NCI-H2196 (cell line): ENCODE measurements around the gene DPH1.

ENCODE experiments used
- DNase-seq: peaks from one replicate; lab custom pipeline; 2025; ENCODE audit not compliant: unreplicated experiment; lab: John Stamatoyannopoulos, UW

DPH1 gene

DNA sequence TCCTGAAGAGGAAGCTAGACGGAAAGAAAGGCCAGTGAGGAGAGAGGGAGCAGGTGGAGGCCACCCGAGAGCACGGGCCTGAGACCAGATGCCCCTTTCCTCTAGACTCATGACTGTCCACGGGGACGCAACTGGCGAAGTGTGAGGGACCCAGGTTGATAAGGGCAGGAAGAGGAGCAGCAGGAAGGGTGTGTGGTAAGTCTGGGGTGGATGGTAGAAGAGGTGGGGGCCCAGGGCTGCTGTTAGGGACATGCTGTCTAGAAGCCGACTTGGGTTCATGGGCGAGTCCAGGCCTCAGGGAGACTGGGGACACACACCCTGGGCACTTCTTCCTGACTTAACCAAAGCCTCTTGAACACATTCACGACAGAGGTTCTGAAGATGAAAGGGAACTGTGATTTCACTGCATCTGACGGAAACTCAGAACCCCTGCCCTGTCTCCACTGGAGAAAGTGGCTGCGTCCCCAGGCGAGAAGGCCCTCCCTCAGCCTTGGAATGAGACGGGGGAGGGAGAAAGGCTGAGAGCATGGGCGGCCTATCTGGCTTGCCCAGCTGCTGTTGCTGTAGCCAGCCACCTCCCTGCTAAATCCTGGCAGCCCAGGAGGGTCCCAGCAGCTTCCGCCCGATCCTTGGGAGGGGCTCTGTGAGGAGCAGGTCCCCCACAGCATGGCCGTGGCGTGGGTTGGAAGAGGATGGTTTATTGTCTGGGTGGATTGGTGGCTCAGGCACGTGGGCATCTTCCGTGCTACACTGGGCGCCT lies 30.9 kb downstream of the DPH1 start:
- DNase-seq = no peak

DNA sequence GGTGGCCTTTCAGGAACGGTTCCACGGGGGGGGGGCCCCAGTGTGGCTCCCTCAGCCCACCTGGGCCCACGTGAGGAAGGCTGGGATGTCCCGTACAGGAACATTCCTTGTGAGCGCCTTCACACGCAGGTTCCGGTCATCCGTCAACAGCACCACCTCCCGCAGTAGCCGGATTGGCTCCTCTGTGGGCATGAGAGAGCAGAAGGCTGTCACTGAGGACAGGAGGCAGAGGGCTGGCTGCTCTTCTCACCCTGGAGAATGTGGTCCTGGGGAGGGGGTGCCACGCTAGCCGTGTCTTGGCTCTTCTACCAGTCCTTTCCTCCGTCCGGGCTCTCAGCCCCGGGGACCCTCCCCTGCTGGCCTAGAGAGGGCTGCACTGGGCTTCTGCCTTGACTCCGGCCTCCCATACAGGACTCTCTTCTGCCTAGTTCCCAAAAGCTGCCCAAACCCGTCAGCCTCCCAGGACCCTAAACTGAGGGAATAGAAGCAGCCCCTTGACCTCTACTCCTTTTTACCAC lies 31.5 kb downstream of the DPH1 start:
- no peak for DNase-seq

DNA sequence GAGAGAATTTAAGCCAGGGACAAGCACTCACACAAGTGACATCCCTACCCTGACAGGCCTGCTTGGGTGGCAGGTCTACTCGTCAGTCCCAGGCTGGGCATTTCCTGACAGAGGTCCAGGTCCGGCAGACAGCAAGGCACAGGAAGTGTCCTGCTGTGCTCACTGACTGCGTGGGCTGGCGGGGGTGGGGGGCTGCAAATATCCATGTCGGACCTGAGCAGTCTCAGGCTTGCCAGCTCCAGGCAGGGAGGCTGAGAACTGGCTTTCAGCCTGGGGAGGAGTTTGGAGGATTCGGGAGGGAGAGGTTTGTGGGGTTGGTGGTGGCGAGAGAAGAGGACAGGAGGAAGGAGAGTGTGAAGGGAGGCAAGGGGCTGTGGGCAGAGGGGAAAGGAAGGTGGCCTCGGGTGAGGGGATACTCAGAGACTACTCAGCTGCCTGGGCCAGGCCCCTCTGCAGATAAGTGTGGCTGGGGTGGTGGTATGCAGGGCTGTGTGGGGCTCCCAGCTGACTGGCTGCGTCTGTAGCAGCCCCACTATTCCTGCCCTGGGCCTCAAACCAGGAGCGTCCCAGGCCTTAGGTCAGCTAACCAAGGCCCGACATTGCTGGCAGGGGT lies 32.7 kb downstream of the DPH1 start:
- no peak for DNase-seq

DNA sequence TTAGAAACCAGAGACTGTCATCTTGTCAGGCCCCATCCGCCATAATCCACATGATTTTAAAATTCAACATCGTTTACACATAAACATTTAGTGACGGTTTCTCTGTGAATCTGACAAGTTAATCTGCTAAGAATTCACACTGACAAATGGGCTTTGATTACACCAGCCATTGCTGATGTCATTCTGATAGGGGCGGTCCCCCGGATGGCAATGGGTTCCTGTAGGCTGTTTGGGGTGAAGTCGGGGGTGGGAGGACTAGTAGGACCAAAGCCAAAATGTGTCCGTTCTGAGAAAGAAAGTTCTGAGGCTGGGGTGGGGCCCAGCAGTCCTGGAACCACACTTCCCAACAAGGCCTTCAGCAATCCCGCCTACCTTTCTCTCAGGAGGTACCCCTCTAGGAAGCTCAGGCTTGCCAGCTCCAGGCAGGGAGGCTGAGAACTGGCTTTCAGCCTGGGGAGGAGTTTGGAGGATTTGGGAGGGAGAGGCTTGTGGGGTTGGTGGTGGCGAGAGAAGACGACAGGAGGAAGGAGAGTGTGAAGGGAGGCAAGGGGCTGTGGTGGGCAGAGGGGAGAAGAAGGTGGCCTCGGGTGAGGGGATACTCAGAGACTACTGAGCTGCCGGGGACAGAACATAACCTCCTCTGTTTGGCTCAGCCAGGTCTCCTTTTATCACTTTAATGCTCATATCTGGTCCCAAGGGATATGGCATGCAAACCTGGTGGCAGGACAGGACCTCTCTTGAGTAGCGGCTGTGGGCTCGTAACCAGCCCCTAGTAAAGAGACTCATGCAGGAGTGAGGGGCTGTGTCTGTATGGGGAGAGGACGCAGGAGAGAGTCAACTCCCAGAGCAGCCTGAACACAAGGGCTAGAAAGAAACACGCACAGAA lies 33.6 kb downstream of the DPH1 start:
- DNase-seq = no peak

GRCh38 chr17:2064147-2064489 lies 34.2 kb downstream of the DPH1 start:
- DNase-seq = no peak

- DNase-seq = no peak
Measured at GRCh38 chr17:2064520-2064971, 34.6 kb downstream of the DPH1 start.

DNA sequence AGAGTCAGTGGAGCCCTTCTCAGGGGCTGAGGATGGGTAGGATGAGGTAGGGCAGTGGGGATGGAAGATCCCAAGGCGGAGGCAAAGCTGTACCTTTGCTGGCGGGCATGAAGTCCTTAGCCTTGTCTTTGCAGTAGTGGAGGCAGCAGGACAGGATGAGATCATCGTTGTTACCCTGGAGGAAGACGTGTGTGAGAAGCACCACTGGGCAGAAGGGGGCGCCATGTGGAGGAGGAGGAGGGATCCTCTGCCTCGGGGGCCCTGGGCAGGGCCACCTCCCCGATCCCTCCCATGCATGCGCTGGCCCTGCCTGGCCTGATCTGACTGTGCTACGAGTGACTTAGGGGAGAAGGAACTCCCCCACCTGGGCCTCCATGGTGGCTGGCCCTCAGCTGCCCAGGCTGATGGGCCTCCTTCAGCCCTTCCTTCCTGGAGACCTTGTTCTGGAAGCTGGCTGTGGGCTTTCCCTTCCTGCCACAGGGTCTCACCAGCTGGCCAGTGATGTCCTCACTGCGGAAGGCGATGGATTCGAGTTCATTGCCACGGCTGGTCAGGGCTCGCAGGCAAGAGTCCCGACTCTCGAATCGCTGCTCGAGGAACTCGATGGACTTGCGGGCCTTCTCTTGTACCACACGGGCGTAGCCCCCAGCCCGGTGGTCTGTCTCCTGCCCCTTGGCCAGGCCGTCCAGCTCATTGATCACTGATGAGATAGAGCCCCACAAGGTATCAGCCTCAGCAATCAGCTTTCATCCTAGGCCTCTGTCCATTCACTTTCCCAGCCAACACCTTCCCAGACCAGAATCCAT lies 35.2 kb downstream of the DPH1 start:
- DNase-seq = peak; percentile 13

- no peak for DNase-seq
Measured at GRCh38 chr17:2065949-2066400, 36.0 kb downstream of the DPH1 start.

DNA sequence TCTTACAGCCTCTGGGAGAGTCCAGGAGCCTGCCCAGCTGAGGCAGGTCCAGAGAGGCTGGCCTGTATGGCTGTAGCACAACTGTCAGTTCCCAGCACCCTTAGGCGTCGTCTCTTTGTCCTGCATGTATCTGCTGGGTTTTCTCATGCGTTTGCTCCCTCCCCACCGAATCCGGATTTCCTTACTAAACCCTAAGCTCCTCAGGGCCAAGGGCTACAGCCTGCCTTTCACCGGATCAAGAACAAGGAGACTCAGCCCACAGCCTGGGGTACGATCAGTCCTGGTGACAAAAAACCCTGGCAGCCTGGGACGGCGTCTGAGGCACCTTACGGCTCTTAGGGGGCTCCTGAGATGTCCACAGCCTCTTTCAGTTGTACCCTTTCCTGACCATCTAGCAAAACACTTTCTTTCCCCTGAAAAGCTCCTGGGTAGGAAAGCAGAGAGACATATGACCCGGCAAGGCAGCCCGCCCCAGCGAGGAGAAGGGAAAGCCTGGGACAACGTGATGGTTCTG lies 37.2 kb downstream of the DPH1 start:
- DNase-seq = no peak

DNA sequence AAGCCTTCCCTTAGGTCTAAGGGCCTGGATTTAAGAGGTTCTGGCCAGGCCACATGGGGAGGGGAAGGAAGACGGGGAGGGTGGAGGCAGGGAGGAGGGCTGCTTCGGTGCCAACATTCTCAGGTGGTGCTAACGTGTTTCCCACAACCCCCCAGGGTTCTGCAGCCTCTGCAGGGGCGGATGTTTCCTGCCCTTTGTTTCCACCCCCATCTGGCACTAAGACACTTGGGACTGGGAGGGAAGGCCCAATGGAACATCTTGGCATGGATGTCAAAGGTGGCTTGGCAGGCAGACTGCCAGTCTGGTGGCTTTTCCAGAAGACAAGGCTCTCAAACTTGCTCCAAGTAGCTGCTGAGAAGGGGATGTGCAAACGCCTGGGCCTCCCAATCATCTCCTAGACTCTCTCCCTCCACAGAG lies 37.7 kb downstream of the DPH1 start:
- DNase-seq = peak; percentile 32

DNA sequence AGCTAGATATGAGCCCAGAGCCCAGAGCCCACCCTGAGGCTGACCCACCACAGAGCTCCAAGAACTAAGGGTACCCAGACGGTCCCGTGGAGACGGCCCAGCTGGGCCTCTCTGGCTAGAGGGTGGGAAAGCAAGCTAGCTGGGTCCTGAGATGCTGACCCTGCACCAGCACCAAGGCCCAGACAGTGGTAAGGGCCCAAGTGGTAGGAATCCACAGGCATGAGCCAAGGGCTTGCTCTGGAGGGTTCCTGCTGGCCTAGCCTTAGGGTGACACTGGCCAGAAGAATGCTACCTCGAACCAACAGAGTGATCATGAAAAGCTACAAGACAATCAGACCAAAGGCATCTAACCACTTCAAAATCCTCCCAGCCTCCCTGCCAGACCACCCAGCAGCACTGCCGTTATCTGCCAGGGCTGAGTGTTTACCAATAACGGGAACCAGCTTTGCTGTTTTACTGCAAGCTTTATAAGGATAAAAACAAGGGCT lies 38.1 kb downstream of the DPH1 start:
- no peak for DNase-seq

- no peak for DNase-seq
Measured at GRCh38 chr17:2068519-2069051, 38.6 kb downstream of the DPH1 start.

- peak; percentile 11 for DNase-seq
Measured at GRCh38 chr17:2070241-2071023, 40.5 kb downstream of the DPH1 start.

- no peak for DNase-seq
Measured at GRCh38 chr17:2071024-2071385, 41.1 kb downstream of the DPH1 start.

- no peak for DNase-seq
Measured at GRCh38 chr17:2071455-2072281, 41.7 kb downstream of the DPH1 start.

- no peak for DNase-seq
Measured at GRCh38 chr17:2074919-2075318, 45.0 kb downstream of the DPH1 start.

DNA sequence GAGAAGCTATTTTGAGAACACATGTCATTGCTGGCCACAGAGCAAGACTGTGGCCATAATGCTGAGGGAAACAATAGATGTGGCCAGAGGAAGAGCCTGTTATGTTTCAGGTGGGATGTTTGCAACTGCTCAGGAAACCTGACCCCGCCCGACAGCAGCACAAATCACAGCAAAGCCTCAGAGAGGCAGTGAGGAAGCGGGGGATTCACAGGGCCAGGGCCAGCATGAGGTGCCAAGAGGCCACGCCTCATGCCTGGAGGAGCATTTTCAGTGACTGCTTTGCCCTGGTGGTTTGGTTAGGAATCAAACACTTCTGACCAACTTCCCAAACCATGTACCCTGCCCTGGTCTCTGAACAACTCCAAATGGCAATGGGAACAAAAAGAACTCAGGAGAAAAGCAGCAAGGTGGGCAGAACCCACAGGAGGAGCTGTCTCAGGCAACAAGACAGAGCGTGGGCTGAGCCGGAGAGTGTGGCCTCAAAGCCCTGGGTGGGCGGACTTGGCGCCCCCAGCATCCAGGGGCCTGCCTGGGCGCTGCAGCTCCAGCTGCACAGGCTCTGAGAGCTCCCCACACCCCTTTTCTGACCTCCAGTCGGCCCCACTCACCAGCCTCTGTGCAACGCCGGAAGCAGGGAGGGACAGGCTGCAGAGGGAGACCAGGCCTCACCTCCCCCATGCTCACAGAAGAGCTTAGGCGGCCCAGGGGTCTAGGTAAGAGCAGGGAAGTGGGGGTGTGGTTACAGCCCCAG lies 45.6 kb downstream of the DPH1 start:
- DNase-seq = no peak
